Urothelium cell line (cell line): ENCODE measurements around the gene PEAK1.

ENCODE experiments used
- DNase-seq: peaks from one replicate; pipeline ENCODE4 v3.0.0; 2011; ENCODE audit warnings: low spot score, mixed read lengths
- FAIRE-seq: peaks from 2 replicates; lab custom pipeline; 2011; peaks lifted over from hg19 to GRCh38; lab: Jason Lieb, UNC

Gene PEAK1

DNA sequence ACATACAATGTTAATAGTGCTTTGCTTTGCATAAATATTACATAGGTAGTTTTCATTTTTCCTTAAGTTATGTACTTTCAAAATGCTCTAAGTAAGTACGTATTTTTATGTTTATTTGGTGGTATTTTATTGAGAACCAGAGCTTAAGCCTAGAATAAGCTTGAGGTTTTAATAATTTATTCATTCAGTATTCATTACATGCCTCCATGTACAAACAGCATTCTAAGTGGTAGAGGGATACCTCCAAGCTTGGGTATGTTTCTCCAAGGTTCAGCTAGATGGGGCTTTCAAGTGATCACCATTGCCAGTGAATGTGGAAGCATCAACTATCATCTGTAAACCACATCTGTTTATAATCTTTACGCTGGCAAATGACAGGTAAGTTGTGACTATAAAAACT, 52.3 kb downstream of the PEAK1 start:
- FAIRE-seq, result no peak
- DNase-seq, result no peak

DNA sequence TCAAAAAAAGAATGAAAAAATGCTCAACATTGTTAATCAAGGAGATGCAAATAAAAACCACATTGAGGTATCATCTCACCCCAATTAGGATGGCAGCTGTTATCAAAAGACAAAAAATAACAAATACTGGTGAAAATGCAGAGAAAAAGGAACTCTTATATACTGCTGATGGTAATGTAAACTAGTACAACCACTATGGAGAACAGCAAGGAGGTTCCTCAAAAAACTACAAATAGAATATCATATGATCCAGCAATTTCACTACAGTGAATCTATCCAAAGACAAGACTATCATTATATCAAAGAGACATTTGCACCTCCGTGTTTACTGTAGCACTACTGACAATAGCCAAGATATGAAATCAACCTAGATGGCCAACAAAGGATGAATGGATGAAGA, 58.4 kb downstream of the PEAK1 start:
- DNase-seq (no peak), FAIRE-seq (no peak)

DNA sequence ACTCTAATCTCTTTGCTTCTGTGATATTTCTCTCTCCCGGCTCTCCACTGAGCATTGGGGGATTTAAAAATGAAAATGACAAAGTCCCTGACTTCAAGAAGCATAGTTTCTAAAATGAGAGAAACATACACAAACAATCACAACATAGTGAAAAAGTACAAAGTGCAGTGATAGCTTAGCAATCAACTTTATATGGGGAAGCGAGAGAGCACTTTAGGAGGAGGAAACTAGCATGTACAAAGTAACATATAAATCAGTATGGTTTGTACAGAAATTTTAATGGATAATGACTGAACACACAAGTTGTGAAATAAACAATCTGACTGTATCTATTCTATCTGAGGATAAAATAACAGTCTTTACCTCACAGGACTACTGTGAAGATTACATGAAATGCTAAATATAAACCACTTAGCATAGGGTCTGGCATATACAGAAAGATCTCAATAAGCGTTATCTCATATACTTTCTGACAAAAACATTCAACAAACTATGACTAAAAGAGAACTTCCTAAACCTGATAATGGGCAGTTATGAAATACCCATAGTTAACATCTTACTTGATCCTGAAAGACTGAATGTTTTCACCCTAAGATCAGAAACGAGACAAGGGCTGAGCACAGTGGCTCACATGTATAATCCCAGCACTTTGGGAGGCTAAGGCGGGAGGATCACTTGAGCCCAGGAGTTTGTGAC, 61.2 kb downstream of the PEAK1 start:
- DNase-seq (no peak), FAIRE-seq (no peak)

DNA sequence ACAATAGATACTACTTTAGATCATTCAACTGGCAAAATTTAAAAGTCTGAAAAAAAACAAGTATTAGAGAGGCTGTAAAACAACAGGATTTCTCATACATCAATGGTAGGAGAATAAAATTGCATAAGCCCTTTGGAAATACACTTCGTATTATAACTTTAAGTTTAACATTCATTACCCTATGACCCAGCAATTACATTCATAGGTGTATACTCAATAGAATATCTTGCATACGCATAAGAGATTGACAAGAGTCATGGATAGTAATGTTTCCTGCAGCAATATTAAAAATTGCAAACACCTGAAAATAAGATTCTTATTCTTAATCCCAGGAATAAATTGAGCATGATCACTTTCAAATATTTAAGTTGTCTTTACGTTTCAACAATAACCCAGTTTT, 63.6 kb downstream of the PEAK1 start:
- DNase-seq, result no peak
- no peak for FAIRE-seq

DNA sequence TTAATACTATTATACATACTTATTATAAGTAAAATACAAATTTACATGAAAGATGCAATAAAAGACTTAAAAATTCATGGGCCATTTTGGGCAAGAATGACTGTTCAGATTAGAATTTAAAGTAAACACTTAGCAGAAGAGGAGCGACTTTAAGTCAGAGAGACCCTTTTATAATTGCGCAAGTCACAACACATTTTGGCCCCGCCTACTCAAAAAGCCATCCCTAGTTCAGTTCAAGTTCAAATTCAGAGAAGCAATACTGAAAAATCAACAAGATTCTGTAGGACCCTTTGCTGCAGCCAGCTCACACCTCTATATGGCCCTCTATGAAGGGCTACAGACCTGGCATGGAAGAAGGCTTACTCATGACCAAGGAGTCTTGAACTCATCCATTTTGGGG, 64.6 kb downstream of the PEAK1 start:
- DNase-seq (no peak), FAIRE-seq (no peak)

DNA sequence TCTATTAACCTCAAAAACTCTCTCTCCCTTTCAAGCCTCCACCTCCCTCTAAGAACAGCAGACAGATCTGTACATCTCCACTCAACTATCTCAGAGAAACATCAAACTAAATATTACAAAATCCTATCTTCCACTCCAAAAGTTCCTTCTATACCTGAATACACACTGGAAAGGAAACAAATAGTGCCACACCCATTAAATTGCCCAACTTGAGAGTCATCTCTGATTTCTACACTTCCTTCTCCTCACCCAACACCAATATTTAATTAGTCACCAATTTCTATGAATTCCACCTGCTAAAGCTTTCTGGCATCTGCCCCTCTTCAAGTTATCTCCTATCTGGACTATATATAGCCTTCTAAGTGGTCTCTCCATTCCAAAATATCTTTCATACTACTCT, 65.8 kb downstream of the PEAK1 start:
- FAIRE-seq, result no peak
- no peak for DNase-seq

DNA sequence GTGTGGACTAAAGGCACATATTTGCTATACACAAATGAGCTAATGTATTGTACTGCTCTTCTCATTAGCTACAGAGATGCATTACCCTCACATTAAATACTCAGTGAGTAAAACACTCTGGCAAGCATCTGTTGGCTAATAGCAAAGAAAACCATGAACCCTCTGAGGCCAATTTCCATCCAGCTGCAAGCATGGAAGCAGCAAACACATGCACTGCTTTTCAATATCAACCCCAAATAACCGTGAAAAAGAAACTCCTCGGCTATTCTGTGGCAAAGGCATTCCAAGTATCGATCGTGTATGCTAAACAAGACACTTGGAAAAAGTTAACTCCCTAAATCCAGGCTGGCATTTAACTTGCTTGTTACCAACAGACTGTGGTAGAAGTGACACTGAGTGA, 67.0 kb downstream of the PEAK1 start:
- DNase-seq (no peak), FAIRE-seq (no peak)

DNA sequence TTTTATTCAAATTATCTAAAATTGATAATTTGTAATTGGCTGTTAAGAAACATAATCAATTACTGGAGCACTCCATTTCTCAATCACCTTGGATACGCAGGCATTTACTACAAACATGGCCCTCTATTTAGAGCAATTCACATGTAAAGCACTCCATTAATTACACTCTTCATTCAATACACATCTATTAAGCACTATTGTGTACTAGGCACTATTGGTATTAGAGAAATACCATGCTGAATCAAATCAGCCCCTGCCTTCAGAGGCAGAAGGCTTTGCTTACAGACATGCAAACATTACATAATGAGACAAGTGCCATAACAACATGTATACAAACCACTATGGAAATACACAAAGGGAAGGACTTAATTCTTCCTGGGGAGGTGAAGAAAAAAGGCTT, 69.1 kb downstream of the PEAK1 start:
- DNase-seq, result no peak
- no peak for FAIRE-seq

DNA sequence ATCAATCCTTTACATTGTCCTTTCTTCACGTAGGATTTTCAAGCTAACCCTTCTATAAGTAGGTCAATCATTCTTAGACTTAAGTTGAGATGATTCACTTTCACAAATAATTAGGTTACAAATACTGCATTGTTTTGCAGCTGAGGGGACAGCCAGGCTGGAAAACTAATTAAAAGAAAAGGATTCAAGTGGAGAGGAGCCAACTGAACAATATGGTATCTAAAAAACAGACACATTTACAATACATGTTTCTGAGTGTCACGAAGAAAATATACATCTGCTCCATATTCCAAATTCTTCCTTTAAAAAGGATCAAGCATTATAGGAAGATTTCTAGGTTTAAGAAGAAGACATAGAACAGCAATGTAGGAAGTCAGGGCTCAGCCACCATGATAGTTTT, 70.2 kb downstream of the PEAK1 start:
- DNase-seq (no peak), FAIRE-seq (no peak)

DNA sequence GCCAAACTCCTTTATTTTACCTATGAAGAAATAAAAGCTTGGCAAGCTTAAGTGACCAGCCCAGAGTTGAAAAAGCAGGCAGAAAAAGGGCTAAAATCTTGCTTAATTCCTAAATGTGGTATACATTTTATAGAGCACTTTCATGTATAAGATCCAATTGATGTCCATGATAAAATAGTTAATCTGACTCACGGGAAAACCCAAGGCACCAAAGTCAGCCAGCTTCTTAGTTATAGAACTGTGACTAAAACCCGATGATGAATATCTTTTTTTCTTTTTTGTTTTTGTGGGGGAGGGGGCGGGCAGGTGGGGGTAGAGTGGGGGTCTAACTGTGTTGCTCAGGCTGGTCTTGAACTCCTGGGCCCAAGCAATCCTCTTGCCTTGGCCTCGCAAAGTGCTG, 71.4 kb downstream of the PEAK1 start:
- DNase-seq (no peak), FAIRE-seq (no peak)

DNA sequence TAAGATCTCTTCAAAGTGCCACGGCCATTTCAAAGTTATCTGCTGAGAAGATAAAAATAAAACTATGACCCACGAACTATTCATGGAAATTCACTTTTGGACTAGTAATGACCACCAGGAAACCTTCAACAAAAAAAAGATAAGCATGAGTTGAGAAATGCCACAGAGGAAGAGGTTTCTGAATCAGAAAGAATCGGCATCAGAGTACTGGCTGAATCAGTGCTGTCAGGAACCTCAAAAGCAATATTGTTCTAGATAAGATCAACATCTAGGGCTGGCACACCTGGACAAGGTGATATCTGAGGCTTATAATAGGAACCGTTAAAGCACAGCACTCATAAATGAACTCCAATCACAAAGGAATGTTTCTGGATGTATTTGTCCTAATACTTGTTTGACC, 72.7 kb downstream of the PEAK1 start:
- no peak for FAIRE-seq
- no peak for DNase-seq

DNA sequence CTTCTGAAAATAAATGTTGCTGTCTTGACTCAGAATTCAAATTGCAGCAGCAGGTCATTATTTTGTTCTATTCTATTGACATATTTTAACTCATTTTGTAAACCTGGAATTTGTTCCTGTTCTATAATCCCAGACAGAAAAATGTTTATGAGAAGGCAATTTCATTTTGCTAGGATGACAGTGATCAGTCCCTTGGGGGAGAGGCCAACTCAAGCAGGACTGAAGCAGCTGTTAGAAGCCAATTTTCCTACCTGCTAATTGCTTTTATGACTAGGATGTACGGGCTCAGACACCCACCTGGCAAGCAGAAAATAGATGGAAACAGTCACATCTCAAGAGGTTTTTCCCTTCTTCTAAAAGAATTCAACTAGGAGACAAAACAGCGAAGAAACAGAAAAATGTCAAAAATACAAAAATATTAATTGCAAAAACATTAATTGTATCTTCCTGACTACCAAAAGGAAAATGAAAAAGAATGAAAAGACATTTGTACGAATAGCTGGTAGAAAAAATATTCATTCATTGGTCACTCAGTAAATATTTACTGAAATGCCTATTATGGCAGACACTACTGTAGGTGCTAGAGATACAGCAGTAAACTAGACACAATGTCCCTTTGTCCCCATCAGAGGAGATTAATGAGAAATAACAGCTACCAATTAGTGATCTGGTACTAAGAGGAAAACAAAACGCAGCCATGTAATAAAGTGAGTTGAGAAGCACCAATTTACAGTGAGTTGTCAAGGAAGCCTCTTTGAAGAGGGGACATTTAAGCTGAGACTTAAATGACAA, 73.5 kb downstream of the PEAK1 start:
- no peak for DNase-seq
- FAIRE-seq, result no peak

DNA sequence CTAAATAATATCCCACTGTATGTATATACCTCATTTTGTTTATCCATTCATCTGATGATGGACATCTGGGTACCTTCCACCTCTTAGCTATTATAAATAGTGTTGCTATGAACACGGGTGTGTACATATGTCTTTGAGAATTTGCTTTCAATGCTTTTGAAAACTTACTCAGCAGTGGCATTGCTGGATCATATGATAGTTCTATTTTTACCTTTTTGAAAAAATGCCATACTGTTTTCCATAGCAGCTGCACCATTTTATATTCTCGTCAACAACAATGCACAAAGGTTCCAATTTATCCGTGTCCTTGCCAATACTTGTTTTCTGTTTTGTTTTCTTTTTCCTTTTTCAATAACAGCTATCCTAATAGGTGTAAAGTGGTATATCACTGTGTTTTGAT, 77.1 kb downstream of the PEAK1 start:
- DNase-seq, result no peak

DNA sequence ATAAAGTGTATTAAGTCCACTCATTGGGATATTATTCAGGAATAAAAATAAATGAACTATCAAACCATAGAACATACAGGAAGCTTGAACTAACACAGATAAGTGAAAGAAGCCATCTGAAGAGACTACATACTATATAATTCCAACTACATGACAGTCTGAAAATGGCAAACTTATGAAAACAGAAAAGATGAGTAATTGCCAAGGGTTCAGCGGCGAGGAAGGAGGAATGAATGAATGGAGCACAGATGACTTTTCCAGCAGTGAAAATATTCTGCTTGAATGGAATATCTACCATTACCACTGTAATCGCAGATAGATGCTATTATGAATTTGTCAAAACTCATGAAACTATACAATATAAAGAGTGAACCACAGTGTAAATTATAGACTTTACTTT, 79.7 kb downstream of the PEAK1 start:
- no peak for FAIRE-seq
- no peak for DNase-seq

More for the DNA sequence above, 77.1 kb downstream of the PEAK1 start:
- no peak for FAIRE-seq

DNA sequence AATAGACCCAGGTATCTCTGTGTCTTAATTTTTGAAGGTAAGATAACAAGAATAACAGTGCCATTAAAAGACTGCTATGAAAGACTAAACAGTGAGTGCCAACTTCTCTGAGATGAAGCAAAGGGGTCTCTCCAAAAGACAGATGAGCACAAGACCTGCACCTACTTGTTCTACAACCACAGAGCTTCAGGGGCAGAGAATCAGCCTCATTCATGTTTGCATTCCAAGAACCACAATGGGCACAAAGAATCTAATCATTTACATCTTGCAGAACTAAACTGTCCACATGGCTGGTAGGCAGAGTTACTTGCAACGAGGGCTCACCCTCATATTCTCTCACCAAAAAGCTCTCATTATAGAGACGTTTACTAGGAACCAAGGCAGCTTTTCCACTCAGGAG, 83.9 kb downstream of the PEAK1 start:
- FAIRE-seq (no peak), DNase-seq (no peak)

DNA sequence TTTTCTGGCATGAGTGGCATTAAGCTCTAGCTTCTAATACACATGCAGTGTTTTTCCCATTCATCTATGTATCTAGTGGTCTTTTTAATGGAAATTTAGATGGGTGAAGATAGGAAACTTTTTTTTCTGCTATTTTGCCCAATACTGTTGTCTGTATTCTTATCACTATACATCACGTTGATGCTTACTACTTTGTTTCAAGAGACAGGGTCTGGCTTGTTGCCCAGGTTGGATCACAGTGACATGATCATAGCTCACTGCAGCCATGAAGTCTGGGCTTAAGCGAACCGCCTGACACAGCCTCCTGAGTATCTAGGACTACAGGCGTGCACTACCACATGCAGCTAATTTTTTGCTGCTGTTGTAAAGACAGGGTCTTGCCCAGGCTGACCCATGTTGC, 84.6 kb downstream of the PEAK1 start:
- FAIRE-seq (no peak), DNase-seq (no peak)

DNA sequence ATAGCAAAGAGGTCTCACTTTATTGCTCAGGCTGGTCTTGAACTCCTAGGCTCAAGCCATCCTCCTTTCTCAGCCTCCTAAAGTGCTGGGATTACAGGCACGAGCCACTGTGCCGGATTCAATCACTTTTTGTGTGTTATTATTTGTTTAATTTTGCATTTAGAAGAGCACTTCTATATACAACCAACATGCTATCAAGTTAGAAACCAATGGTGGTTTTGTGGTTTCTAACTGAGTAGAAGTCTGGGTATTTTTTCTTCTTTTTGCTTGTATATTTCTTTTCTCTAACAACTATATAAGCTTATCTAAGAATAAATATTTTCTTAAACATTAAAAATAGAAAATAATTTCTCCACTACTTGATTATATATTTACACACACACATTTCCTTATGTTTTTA, 86.7 kb downstream of the PEAK1 start:
- FAIRE-seq (no peak), DNase-seq (no peak)

DNA sequence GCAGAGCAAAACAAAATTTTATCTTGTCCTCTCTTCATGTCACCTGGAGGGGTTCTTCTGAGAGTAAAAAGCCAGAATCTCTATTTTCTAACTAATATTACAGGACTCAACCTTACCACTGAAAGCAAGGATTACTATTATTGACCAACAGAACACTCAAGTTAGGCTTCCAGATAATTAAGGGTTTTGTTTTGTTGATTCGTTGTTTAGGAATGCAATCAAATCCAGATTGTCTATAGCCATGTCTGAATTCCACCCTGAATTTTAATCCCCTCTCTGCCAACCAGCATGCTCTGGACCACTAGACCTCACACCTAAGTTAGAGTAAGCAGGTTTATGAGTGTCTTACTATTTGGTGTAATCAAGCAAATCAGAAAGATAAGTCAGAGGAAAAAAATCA, 90.7 kb downstream of the PEAK1 start:
- DNase-seq, result no peak
- no peak for FAIRE-seq

DNA sequence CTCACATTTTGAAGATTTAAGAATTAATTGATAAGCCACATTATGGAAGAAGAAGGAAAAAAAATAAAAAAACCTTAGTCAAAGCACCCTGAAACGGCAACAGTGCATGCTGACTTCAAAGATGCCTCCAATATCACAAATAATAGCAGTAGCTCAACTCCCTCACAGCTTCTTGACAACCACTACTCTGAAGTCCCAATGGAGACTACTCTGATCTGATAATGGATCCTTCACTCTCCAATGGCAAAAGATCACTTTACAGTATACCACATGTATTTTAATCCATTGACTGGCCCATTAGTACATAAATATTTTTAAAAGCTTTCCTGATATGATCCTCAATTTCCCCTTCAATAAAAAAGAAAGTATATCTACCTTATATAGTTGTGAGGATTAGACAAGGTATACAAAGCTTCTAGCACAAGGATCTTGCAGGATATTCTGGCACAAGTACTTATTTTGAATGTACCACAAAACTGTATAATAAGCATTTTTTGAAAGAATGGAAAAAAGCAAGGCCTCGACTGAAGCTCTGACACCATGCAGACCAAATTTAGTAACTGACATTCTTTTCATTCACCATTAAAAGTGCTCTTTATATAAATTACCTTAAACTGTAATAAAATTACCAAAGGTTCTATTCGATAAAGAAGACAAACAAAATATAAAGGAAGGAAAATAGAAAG, 91.9 kb downstream of the PEAK1 start:
- DNase-seq (no peak), FAIRE-seq (no peak)

DNA sequence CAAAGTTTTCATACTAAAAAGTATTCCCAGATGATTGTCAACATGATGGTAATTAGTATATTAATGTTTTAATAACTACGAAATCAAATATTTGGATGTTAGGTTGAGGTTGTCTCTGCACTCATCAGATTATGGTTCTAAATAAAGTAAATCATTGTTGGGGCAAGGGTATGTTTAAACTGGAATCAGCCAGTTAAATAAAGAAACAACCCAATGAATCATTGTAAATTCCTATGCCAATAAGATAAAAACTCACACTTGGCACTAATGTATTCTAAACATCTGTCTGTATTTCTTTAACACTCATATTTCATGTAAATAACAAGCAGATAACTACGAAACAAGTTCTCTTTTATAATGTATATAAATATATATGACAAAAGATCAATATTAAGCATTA, 92.7 kb downstream of the PEAK1 start:
- DNase-seq (no peak), FAIRE-seq (no peak)

DNA sequence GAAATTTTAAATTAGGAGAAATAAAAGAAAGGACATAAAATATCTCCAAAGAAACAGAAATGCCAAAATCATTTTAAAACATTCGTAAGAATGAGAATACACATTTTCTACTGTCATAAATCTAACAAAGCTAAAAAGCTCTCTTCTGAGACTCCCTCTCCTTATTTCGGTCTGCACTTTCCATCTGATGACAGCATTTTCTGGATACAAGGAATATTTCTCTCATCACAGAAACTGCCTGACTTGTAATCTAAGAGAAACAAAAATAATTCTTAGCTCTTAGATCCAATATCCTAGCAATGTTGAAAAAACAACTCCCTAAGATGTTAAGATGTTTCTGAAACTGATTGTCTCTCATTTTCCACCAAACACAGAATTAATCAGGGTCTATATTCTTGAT, 93.5 kb downstream of the PEAK1 start:
- FAIRE-seq, result no peak
- no peak for DNase-seq

DNA sequence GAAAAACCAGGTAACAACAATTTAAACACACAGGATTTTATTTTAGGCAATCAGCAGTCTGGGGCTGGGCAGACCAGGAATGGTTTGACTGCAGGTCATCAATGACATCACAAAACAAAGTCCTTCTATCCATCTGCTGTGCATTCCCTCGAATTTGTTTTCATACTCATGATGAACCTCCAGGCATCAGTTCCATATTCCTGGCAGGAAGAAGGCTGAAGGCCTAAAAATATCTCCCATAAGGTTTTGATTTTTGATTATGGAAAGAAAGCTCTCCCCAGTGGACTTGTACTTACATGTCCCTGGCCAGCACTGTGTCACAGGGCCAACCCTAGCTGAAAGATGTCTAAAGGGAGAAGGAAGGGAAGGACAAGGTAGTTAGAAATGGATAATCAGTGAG, 107.4 kb downstream of the PEAK1 start:
- DNase-seq (peak; percentile 5), FAIRE-seq (no peak)
